ENCODE measurements around the gene POP4. TPM values are rescaled to one million over a fixed set of nuclear protein-coding genes. Genes with fewer than 3 reads are reported as not detected.

The POP4 gene
- total RNA-seq, 4 donors from 2014 or later = 6.4 to 59.7 (median 38.7) TPM

GRCh38 chr19:29617366-29618266 is 11.5 kb downstream of the POP4 start:
- Histone ChIP-seq H3K27me3 (no peaks in the 10 kb centered on the region), H3K4me1 (no peaks in the 10 kb centered on the region), H3K9me3 (no peaks in the 10 kb centered on the region), H3K27ac (no peak overlapping the region), H3K36me3 (peaks cover 0 to 13% (median 4%) of the 10 kb centered on the region in 4 donors), H3K4me3 (no peak overlapping the region)
- WGBS, 2 donors (ENCODE audit: low coverage in 1 of 2) = 84% methylated on average over 14 of the region's 16 CpGs; no CpG with 5 or more reads in 1 of the 2 donors
- TF ChIP-seq POLR2A (IDR thresholded peaks at IDR 0.05) = no peak
- TF ChIP-seq EP300 (IDR thresholded peaks at IDR 0.05; ENCODE audit: low read depth) = no peak
- no peak for TF ChIP-seq CTCF (IDR thresholded peaks at IDR 0.05)
- no peak for TF ChIP-seq POLR2AphosphoS5 (IDR thresholded peaks at IDR 0.05)
- DNase-seq = no peak
- in situ Hi-C loops (cut with MboI; ENCODE audit: low pct_ligation_motif_present in 1 of 4, low pct_unique_long_range_greater_than_20kb in 1 of 4, low sequenced_read_pairs in 3 of 4) = loop anchor here in 2 of 4 donors (25.0 kb wide), 2 partner anchors 95 to 220 kb away; partner anchors contain the start of gene C19orf12 (in 1 of the 2)
- intact Hi-C loops (cut with DNase I; ENCODE audit: low total_unique reads) = no loop called here

GRCh38 chr19:29618434-29618833 is 12.4 kb downstream of the POP4 start:
- 70% methylated on average over 7 of the region's 7 CpGs; no CpG with 5 or more reads in 1 of the 2 donors for WGBS, 2 donors (ENCODE audit: low coverage in 1 of 2)
- intact Hi-C loops (cut with DNase I; ENCODE audit: low total_unique reads) = no loop called here

GRCh38 chr19:29618871-29619270 is 12.8 kb downstream of the POP4 start:
- Histone ChIP-seq H3K4me1 (no peaks in the 10 kb centered on the region), H3K9me3 (no peaks in the 10 kb centered on the region), H3K27me3 (no peaks in the 10 kb centered on the region), H3K4me3 (no peak overlapping the region), H3K27ac (no peak overlapping the region), H3K36me3 (peaks cover 0 to 7% (median 1%) of the 10 kb centered on the region in 4 donors)
- 62% methylated on average over 7 of the region's 7 CpGs; no CpG with 5 or more reads in 1 of the 2 donors for whole genome bisulfite sequencing, 2 donors (ENCODE audit: low coverage in 1 of 2)
- intact Hi-C loops (cut with DNase I; ENCODE audit: low total_unique reads) (no loop called here), in situ Hi-C loops (cut with MboI; ENCODE audit: low pct_ligation_motif_present in 1 of 4, low pct_unique_long_range_greater_than_20kb in 1 of 4, low sequenced_read_pairs in 3 of 4) (loop anchor here in 2 of 4 donors (25.0 kb wide), 2 partner anchors 93 to 218 kb away; partner anchors contain the start of gene C19orf12 (in 1 of the 2))
- TF ChIP-seq CTCF (IDR thresholded peaks at IDR 0.05) (no peak), POLR2A (IDR thresholded peaks at IDR 0.05) (no peak), EP300 (IDR thresholded peaks at IDR 0.05; ENCODE audit: low read depth) (no peak)
- no peak for DNase-seq

More at GRCh38 chr19:29618434-29618833, 12.4 kb downstream of the POP4 start:
- DNase-seq = no peak
- H3K27me3 ChIP-seq = no peaks in the 10 kb centered on the region
- in situ Hi-C loops (cut with MboI; ENCODE audit: low pct_ligation_motif_present in 1 of 4, low pct_unique_long_range_greater_than_20kb in 1 of 4, low sequenced_read_pairs in 3 of 4) = loop anchor here in 2 of 4 donors (25.0 kb wide), 2 partner anchors 94 to 219 kb away; partner anchors contain the start of gene C19orf12 (in 1 of the 2)
- H3K36me3 ChIP-seq = peaks cover 0 to 7% (median 3%) of the 10 kb centered on the region in 4 donors
- H3K27ac ChIP-seq = no peak overlapping the region
- no peak for TF ChIP-seq POLR2AphosphoS5 (IDR thresholded peaks at IDR 0.05)
- TF ChIP-seq POLR2A (IDR thresholded peaks at IDR 0.05) = no peak
- TF ChIP-seq CTCF (IDR thresholded peaks at IDR 0.05) = no peak
- TF ChIP-seq EP300 (IDR thresholded peaks at IDR 0.05; ENCODE audit: low read depth) = no peak
- H3K4me1 ChIP-seq = no peaks in the 10 kb centered on the region
- no peak overlapping the region for H3K4me3 ChIP-seq
- no peaks in the 10 kb centered on the region for H3K9me3 ChIP-seq

DNA sequence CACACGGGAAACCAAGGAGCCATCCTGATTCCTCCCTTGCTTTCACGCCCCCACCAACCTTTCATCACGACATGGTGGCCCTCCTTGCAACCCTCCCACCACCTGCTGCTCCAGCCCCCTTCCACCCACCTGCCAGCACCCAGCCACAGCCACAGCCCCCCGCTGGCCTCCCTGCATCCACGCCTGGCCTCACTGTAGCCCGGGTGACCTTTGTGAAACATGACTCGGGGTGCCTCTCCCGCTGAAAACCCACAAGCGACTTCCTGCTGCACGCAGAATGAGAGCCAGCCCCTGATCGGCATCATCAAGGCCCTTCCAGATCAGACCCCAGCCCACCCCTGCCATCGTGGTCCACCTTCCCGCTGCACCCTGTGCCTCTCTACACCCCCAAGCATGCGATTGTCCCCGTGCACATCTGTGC is 14.9 kb downstream of the POP4 start:
- TF ChIP-seq POLR2AphosphoS5 (IDR thresholded peaks at IDR 0.05) (no peak), EP300 (IDR thresholded peaks at IDR 0.05; ENCODE audit: low read depth) (no peak), POLR2A (IDR thresholded peaks at IDR 0.05) (no peak), CTCF (IDR thresholded peaks at IDR 0.05) (no peak)
- H3K4me1 ChIP-seq = no peaks in the 10 kb centered on the region
- H3K27me3 ChIP-seq = no peaks in the 10 kb centered on the region
- H3K27ac ChIP-seq = no peak overlapping the region
- no peak overlapping the region for H3K4me3 ChIP-seq
- DNase-seq = peak; percentile 18
- no peaks in the 10 kb centered on the region for H3K9me3 ChIP-seq
- WGBS, 2 donors (ENCODE audit: low coverage in 1 of 2) = 58% methylated on average over 15 of the region's 15 CpGs; no CpG with 5 or more reads in 1 of the 2 donors
- in situ Hi-C loops (cut with MboI; ENCODE audit: low pct_ligation_motif_present in 1 of 4, low pct_unique_long_range_greater_than_20kb in 1 of 4, low sequenced_read_pairs in 3 of 4) (loop anchor here in 2 of 4 donors (25.0 kb wide), 2 partner anchors 91 to 216 kb away; partner anchors contain the start of gene C19orf12 (in 1 of the 2)), intact Hi-C loops (cut with DNase I; ENCODE audit: low total_unique reads) (no loop called here)
- no peaks in the 10 kb centered on the region for H3K36me3 ChIP-seq

All from transverse colon (tissue), 4 donors.